Transverse colon (tissue), 4 donors: ENCODE data around the gene COQ10B.

Experiments
- POLR2A ChIP-seq: fragments of 450-650 bp; IDR thresholded peaks from one replicate; pipeline ENCODE4 v1.6.1; 2016; ENCODE audit warnings: antibody characterized with exemption, mild to moderate bottlenecking, moderate library complexity
- POLR2AphosphoS5 ChIP-seq, 3 donors: sonication (generic); formaldehyde crosslinking; IDR thresholded peaks; one replicate each; pipeline ENCODE4 v1.6.1; 2016; ENCODE audit warnings: antibody characterized with exemption in 3 of 3
- TF ChIP-seq, protein P1 (sequence below), 5 experiments: fragments of 200-600 bp in 3 of 5; fragments of 450-650 bp in 2 of 5; sonication (generic) in 3 of 5; IDR thresholded peaks; 1 replicate in 2 of 5; 2 replicates in 3 of 5; pipeline ENCODE4 v1.5.1; 2016 to 2017; ENCODE audit warnings: antibody characterized with exemption in 5 of 5, inconsistent platforms in 3 of 5, mild to moderate bottlenecking in 2 of 5, moderate library complexity in 1 of 5

DNA sequence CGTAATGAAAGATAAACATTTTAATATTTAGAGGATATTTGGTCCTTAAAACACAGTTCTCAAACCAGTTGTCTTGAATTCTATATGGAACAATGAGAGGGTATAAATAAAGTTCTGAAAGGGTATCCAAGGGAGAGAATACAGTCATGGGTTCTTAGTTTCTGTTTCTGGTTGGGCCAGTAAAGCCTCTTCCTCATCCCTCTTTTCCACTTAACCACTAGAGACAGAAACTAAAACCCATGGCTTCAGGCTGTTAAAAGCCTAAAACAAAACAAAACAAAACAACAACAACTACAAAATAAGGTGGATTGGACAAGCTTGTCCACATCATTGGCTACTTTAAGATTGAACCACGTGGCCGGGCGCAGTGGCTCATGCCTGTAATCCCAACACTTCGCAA, 18.8 kb downstream of the COQ10B start:
- no peak for TF ChIP-seq POLR2A
- TF ChIP-seq, protein P1, sequence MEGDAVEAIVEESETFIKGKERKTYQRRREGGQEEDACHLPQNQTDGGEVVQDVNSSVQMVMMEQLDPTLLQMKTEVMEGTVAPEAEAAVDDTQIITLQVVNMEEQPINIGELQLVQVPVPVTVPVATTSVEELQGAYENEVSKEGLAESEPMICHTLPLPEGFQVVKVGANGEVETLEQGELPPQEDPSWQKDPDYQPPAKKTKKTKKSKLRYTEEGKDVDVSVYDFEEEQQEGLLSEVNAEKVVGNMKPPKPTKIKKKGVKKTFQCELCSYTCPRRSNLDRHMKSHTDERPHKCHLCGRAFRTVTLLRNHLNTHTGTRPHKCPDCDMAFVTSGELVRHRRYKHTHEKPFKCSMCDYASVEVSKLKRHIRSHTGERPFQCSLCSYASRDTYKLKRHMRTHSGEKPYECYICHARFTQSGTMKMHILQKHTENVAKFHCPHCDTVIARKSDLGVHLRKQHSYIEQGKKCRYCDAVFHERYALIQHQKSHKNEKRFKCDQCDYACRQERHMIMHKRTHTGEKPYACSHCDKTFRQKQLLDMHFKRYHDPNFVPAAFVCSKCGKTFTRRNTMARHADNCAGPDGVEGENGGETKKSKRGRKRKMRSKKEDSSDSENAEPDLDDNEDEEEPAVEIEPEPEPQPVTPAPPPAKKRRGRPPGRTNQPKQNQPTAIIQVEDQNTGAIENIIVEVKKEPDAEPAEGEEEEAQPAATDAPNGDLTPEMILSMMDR (IDR thresholded peaks at IDR 0.05) = no peak
- TF ChIP-seq POLR2AphosphoS5 (IDR thresholded peaks at IDR 0.05) = no peak
